Stimulated activated CD4-positive, alpha-beta T cell treated with anti-CD3 and anti-CD28 coated beads, TNF-alpha, amount 100 ng/mL, for 1 hour (primary cell): ENCODE measurements around the gene FRA10AC1.
"Not testable (repeated sequence)": the region's sequence is repeated elsewhere in the genome, so short reads cannot be mapped to it uniquely, and the experiment has no call there.

Source experiments
- DNase-seq, 3 donors: peaks; one replicate each; pipeline ENCODE4 v3.0.0-alpha.2; 2020; ENCODE audit warnings: low read depth in 3 of 3, low spot score in 1 of 3

Gene FRA10AC1

GRCh38 chr10:93703841-93704240, 1.4 kb upstream of the FRA10AC1 start:
- no peak for DNase-seq

- no peak for DNase-seq
These were observed 674 bp upstream of the FRA10AC1 start for GRCh38 chr10:93703066-93703465.

- peak in 1 of 3 donors; percentile 0 for DNase-seq
These were observed 554 bp downstream of the FRA10AC1 start for GRCh38 chr10:93701866-93702209.

GRCh38 chr10:93697207-93697606, 5.2 kb downstream of the FRA10AC1 start:
- DNase-seq = no peak

- not testable (repeated sequence) for DNase-seq
These were observed 5.8 kb downstream of the FRA10AC1 start for GRCh38 chr10:93696582-93696981.

- DNase-seq = no peak
These were observed 6.7 kb downstream of the FRA10AC1 start for GRCh38 chr10:93695740-93696139.

- DNase-seq = no peak
These were observed 14.7 kb downstream of the FRA10AC1 start for GRCh38 chr10:93687737-93688136.

- no peak for DNase-seq
These were observed 21.9 kb downstream of the FRA10AC1 start for GRCh38 chr10:93680412-93681047.

- DNase-seq = no peak
These were observed 23.4 kb downstream of the FRA10AC1 start for GRCh38 chr10:93678805-93679587.

GRCh38 chr10:93678386-93678785, 24.0 kb downstream of the FRA10AC1 start:
- no peak for DNase-seq

GRCh38 chr10:93673791-93674190, 28.6 kb downstream of the FRA10AC1 start:
- DNase-seq = no peak

GRCh38 chr10:93672890-93673289, 29.5 kb downstream of the FRA10AC1 start:
- no peak for DNase-seq

GRCh38 chr10:93672022-93672678, 30.2 kb downstream of the FRA10AC1 start:
- DNase-seq = no peak

- DNase-seq = no peak
These were observed 31.4 kb downstream of the FRA10AC1 start for GRCh38 chr10:93671042-93671441.

GRCh38 chr10:93670372-93670771, 32.0 kb downstream of the FRA10AC1 start:
- no peak for DNase-seq

- DNase-seq = no peak
These were observed 34.6 kb downstream of the FRA10AC1 start for GRCh38 chr10:93667795-93668194.

- DNase-seq = no peak
These were observed 36.4 kb downstream of the FRA10AC1 start for GRCh38 chr10:93666030-93666429.

GRCh38 chr10:93657757-93658156, 44.6 kb downstream of the FRA10AC1 start:
- no peak for DNase-seq

- no peak for DNase-seq
These were observed 46.2 kb downstream of the FRA10AC1 start for GRCh38 chr10:93656155-93656554.

- DNase-seq = no peak
These were observed 48.2 kb downstream of the FRA10AC1 start for GRCh38 chr10:93654201-93654600.

GRCh38 chr10:93652857-93653256, 49.5 kb downstream of the FRA10AC1 start:
- no peak for DNase-seq

- no peak for DNase-seq
These were observed 62.6 kb downstream of the FRA10AC1 start for GRCh38 chr10:93639791-93640190.
